K562 (cell line): Measurements from ENCODE around the gene ZC3H10. TPM values are rescaled to one million over a fixed set of nuclear protein-coding genes. Genes with fewer than 3 reads are reported as not detected.
A peak's percentile ranks its signal among the peaks of the same experiment; 100 is the strongest.

Experiments
- ATF1 ChIP-seq, 2 experiments: fragments of 450-650 bp in 1 of 2; IDR thresholded peaks; 2 replicates each; pipeline ENCODE4 v1.6.1; 2016; ENCODE audit warnings: missing compliant biosample characterization in 1 of 2, missing genetic modification characterization in 1 of 2
- CREBBP ChIP-seq: IDR thresholded peaks from one replicate; pipeline ENCODE4 v1.6.1; 2012; ENCODE audit warnings: low read depth, mild to moderate bottlenecking, control low read depth, inconsistent platforms, low read length
- EWSR1 ChIP-seq: fragments of 450-650 bp; IDR thresholded peaks from 2 replicates; pipeline ENCODE4 v1.6.1; 2018; ENCODE audit warnings: borderline replicate concordance, mild to moderate bottlenecking, low read depth, moderate library complexity; ENCODE audit not compliant: partially characterized antibody
- NCOR1 ChIP-seq: fragments of 450-650 bp; IDR thresholded peaks from 2 replicates; pipeline ENCODE4 v1.6.1; 2016; ENCODE audit warnings: mild to moderate bottlenecking, moderate library complexity
- PHTF2 ChIP-seq: fragments of 250-450 bp; sonication (Bioruptor Pico); IDR thresholded peaks from 2 replicates; pipeline ENCODE4 v1.5.0; 2021; ENCODE audit warnings: mild to moderate bottlenecking
- PPARD ChIP-seq: fragments of 250-450 bp; sonication (Bioruptor Pico); IDR thresholded peaks from 2 replicates; pipeline ENCODE4 v1.8.0; 2022; ENCODE audit warnings: inconsistent platforms, mild to moderate bottlenecking, moderate library complexity
- TRIM24 ChIP-seq, 2 experiments: fragments of 450-650 bp; IDR thresholded peaks; 2 replicates each; pipeline ENCODE4 v1.6.1; 2016
- ZNF316 ChIP-seq: fragments of 450-650 bp; IDR thresholded peaks from 2 replicates; pipeline ENCODE4 v1.6.1; 2016
- ZNF41 ChIP-seq: fragments of 250-450 bp; sonication (Bioruptor Pico); conservative IDR thresholded peaks from 2 replicates; pipeline ENCODE4 v1.4.0; 2020; ENCODE audit warnings: mild to moderate bottlenecking
- ZNF57 ChIP-seq: fragments of 450-650 bp; formaldehyde crosslinking; IDR thresholded peaks from 2 replicates; pipeline ENCODE4 v1.4.0; 2020; ENCODE audit warnings: mild to moderate bottlenecking, moderate library complexity
- ZNF76 ChIP-seq: fragments of 250-450 bp; sonication (Bioruptor Pico); IDR thresholded peaks from 2 replicates; pipeline ENCODE4 v1.4.0; 2020; ENCODE audit warnings: mild to moderate bottlenecking, moderate library complexity, borderline replicate concordance
- polyA plus RNA-seq, 8 experiments: library from polyadenylated mRNA; depleted of rRNA in 4 of 8; stranded (reverse) in 5 of 8; unstranded in 3 of 8; fragments of >200 nt; fragmentation: Nextera tagmentation in 2 of 8; fragmentation: Illumina TruSeq in 1 of 8; extraction: Ambion mirVana in 2 of 8; extraction: Trizol in 1 of 8; gene quantifications; 2 replicates each; pipeline versions ENCODE4 v1.2.1 to v1.2.3, GENCODE V29; 2011 to 2014; ENCODE audit warnings: inconsistent platforms in 1 of 8, missing spikeins in 1 of 8
- total RNA-seq, 7 experiments: library from RNA; depleted of rRNA in 6 of 7; stranded (reverse); fragments of >200 nt in 6 of 7; fragmentation: Illumina TruSeq in 2 of 7; extraction: Trizol in 2 of 7; gene quantifications; 2 replicates each; pipeline versions ENCODE4 v1.2.1 to v1.2.3, GENCODE V29; 2011 to 2021; ENCODE audit warnings: low replicate concordance in 1 of 7
- TF ChIP-seq, protein P1 (sequence below): fragments of 450-650 bp; IDR thresholded peaks from 2 replicates; pipeline ENCODE4 v1.6.1; 2016
- TF ChIP-seq, protein P2 (sequence below): fragments of 250-450 bp; sonication (Bioruptor Pico); IDR thresholded peaks from 2 replicates; pipeline ENCODE4 v1.5.0; 2021
- TF ChIP-seq, protein P3 (sequence below): fragments of 250-450 bp; sonication (Bioruptor Pico); IDR thresholded peaks from 2 replicates; pipeline ENCODE4 v1.6.1; 2021; ENCODE audit warnings: mild to moderate bottlenecking
- TF ChIP-seq, protein P4 (sequence below): fragments of 450-650 bp; formaldehyde crosslinking; IDR thresholded peaks from 2 replicates; pipeline ENCODE4 v1.4.0; 2020; ENCODE audit warnings: mild to moderate bottlenecking

The ZC3H10 gene
- total and polyA plus RNA-seq, 9 of the 15 experiments (the other 6 are each of a cell fraction or from before 2014, with no cell fraction given), result 0.31 to 4.1 (median 1.6) TPM

DNA sequence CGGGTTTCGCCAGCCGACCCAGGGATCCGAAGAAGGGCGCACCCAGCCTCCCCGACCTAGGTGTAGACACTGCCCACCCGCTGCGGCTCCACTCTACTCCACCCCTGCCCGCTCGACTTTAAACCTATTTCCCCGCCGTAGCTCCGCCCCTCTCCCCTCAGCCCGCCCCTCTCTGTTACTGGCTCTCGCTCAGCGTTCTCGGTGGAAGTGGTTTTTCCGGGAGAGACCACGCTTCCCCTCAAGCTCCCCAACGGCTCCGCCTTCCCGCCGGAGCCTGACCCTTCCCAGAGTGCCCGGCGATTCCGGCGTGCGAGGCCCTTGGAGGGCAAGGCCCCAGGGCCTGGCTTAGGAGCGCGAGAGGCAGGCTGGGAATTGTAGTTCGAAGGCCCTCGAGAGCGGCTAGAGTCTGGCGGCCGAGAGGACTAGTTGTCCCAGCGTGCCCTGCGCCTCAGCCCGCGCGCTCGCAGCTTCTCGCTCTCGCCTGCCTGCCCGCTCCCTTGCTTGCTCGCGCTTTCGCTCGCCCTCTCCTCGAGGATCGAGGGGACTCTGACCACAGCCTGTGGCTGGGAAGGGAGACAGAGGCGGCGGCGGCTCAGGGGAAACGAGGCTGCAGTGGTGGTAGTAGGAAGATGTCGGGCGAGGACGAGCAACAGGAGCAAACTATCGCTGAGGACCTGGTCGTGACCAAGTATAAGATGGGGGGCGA is 13.8 kb upstream of the ZC3H10 start, which contains the start of gene PA2G4 (continued):
- TF ChIP-seq CREBBP (no peak), NCOR1 (no peak), PHTF2 (CRISPR knock-in tag) (no peak), PPARD (CRISPR knock-in tag) (no peak), ZNF57 (no peak), ZNF41 (CRISPR knock-in tag) (peak; percentile 78; the same call in 1 of the 2 replicates), ATF1 (CRISPR knock-in tag; IDR thresholded peaks at IDR 0.05) (no peak), ATF1 (tag; IDR thresholded peaks at IDR 0.05) (peak; percentile 68), ZNF76 (CRISPR knock-in tag) (no peak), TRIM24 (IDR thresholded peaks at IDR 0.05) (no peak), ZNF316 (no peak), EWSR1 (no peak)
- TF ChIP-seq, protein P1, sequence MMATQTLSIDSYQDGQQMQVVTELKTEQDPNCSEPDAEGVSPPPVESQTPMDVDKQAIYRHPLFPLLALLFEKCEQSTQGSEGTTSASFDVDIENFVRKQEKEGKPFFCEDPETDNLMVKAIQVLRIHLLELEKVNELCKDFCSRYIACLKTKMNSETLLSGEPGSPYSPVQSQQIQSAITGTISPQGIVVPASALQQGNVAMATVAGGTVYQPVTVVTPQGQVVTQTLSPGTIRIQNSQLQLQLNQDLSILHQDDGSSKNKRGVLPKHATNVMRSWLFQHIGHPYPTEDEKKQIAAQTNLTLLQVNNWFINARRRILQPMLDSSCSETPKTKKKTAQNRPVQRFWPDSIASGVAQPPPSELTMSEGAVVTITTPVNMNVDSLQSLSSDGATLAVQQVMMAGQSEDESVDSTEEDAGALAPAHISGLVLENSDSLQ, result no peak
- TF ChIP-seq, protein P2, sequence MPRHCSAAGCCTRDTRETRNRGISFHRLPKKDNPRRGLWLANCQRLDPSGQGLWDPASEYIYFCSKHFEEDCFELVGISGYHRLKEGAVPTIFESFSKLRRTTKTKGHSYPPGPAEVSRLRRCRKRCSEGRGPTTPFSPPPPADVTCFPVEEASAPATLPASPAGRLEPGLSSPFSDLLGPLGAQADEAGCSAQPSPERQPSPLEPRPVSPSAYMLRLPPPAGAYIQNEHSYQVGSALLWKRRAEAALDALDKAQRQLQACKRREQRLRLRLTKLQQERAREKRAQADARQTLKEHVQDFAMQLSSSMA (CRISPR knock-in tag), result no peak
- TF ChIP-seq, protein P3, sequence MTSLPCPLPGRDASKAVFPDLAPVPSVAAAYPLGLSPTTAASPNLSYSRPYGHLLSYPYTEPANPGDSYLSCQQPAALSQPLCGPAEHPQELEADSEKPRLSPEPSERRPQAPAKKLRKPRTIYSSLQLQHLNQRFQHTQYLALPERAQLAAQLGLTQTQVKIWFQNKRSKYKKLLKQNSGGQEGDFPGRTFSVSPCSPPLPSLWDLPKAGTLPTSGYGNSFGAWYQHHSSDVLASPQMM (CRISPR knock-in tag), result no peak
- TF ChIP-seq, protein P4, sequence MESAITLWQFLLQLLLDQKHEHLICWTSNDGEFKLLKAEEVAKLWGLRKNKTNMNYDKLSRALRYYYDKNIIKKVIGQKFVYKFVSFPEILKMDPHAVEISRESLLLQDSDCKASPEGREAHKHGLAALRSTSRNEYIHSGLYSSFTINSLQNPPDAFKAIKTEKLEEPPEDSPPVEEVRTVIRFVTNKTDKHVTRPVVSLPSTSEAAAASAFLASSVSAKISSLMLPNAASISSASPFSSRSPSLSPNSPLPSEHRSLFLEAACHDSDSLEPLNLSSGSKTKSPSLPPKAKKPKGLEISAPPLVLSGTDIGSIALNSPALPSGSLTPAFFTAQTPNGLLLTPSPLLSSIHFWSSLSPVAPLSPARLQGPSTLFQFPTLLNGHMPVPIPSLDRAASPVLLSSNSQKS (CRISPR knock-in tag), result no peak
